Tibial artery (tissue), 4 donors: ENCODE results near the gene CSF3R.

Source experiments
- DNase-seq, 2 donors: peaks; one replicate each; pipeline ENCODE4 v3.0.0-alpha.2; 2019
- H3K27ac ChIP-seq, 2 donors: fragments of 200-600 bp; sonication (generic) in 1 of 2; 1 replicate in 1 of 2; 2 replicates in 1 of 2; pipeline ENCODE4 v1.5.1; 2018 to 2019; ENCODE audit warnings: mild to moderate bottlenecking in 1 of 2
- H3K27me3 ChIP-seq, 2 donors: fragments of 200-600 bp; sonication (generic) in 1 of 2; one replicate each; pipeline versions ENCODE4 v1.5.1 to v1.6.0; 2016 to 2019
- H3K36me3 ChIP-seq, 3 donors: fragments of 200-600 bp; sonication (generic) in 2 of 3; one replicate each; pipeline ENCODE4 v1.5.1; 2016 to 2019; ENCODE audit warnings: mild to moderate bottlenecking in 2 of 3
- H3K4me1 ChIP-seq, 4 donors: fragments of 200-600 bp; sonication (generic) in 2 of 4; 1 replicate in 3 of 4; 2 replicates in 1 of 4; pipeline ENCODE4 v1.5.1; 2016 to 2019
- H3K4me3 ChIP-seq, 2 donors: fragments of 200-600 bp; sonication (generic) in 1 of 2; 1 replicate in 1 of 2; 2 replicates in 1 of 2; pipeline ENCODE4 v1.5.1; 2018 to 2019; ENCODE audit warnings: mild to moderate bottlenecking in 2 of 2
- H3K9me3 ChIP-seq, 3 donors: fragments of 200-600 bp; sonication (generic) in 1 of 3; one replicate each; pipeline ENCODE4 v1.5.1; 2016 to 2019
- CTCF ChIP-seq, 2 experiments: fragments of 200-600 bp in 1 of 2; fragments of 450-650 bp in 1 of 2; IDR thresholded peaks; one replicate each; pipeline ENCODE4 v1.5.1; 2017 to 2019; ENCODE audit warnings: antibody characterized with exemption in 2 of 2, mild to moderate bottlenecking in 1 of 2, moderate library complexity in 1 of 2
- intact Hi-C: fragments of 100-400 bp; cut with DNase I; formaldehyde crosslinking; loops from one replicate; pipeline ENCODE4 v1.15.0; 2023; ENCODE audit warnings: low total_unique reads

Gene CSF3R

GRCh38 chr1:36469163-36469562 is 13.6 kb downstream of the CSF3R start:
- no peak for TF ChIP-seq CTCF (IDR thresholded peaks at IDR 0.05)
- H3K4me1 ChIP-seq, result peaks cover 0 to 5% (median 0%) of the 10 kb centered on the region in 4 donors
- no peak overlapping the region for H3K4me3 ChIP-seq
- H3K27me3 ChIP-seq, result no peaks in the 10 kb centered on the region
- H3K27ac ChIP-seq, result no peak overlapping the region
- DNase-seq, result no peak
- no peaks in the 10 kb centered on the region for H3K36me3 ChIP-seq
- intact Hi-C loops, result no loop called here
- H3K9me3 ChIP-seq, result no peaks in the 10 kb centered on the region

GRCh38 chr1:36467700-36468455 is 14.8 kb downstream of the CSF3R start:
- H3K4me1 ChIP-seq, result peaks cover 0 to 15% (median 9%) of the 10 kb centered on the region in 4 donors
- no peak overlapping the region for H3K4me3 ChIP-seq
- no peak for TF ChIP-seq CTCF (IDR thresholded peaks at IDR 0.05)
- H3K27me3 ChIP-seq, result no peaks in the 10 kb centered on the region
- intact Hi-C loops, result no loop called here
- no peak for DNase-seq
- H3K27ac ChIP-seq, result no peak overlapping the region
- no peaks in the 10 kb centered on the region for H3K36me3 ChIP-seq
- H3K9me3 ChIP-seq, result no peaks in the 10 kb centered on the region

- no peaks in the 10 kb centered on the region for H3K9me3 ChIP-seq
- intact Hi-C loops, result no loop called here
- TF ChIP-seq CTCF (IDR thresholded peaks at IDR 0.05), result no peak
- no peak for DNase-seq
- H3K27me3 ChIP-seq, result no peaks in the 10 kb centered on the region
- no peak overlapping the region for H3K27ac ChIP-seq
- no peak overlapping the region for H3K4me3 ChIP-seq
- H3K4me1 ChIP-seq, result peaks cover 0 to 20% (median 14%) of the 10 kb centered on the region in 4 donors
- peaks cover 0 to 4% (median 0%) of the 10 kb centered on the region in 3 donors for H3K36me3 ChIP-seq
Observed at GRCh38 chr1:36467027-36467410, 15.7 kb downstream of the CSF3R start.

GRCh38 chr1:36466370-36467026 is 16.2 kb downstream of the CSF3R start:
- H3K27ac ChIP-seq, result no peak overlapping the region
- no peaks in the 10 kb centered on the region for H3K9me3 ChIP-seq
- peaks cover 0 to 8% (median under 1%) of the 10 kb centered on the region in 3 donors for H3K36me3 ChIP-seq
- peaks cover 0 to 20% (median 14%) of the 10 kb centered on the region in 4 donors for H3K4me1 ChIP-seq
- H3K4me3 ChIP-seq, result no peak overlapping the region
- intact Hi-C loops, result no loop called here
- no peaks in the 10 kb centered on the region for H3K27me3 ChIP-seq
- DNase-seq, result no peak
- TF ChIP-seq CTCF (IDR thresholded peaks at IDR 0.05), result no peak

- Histone ChIP-seq H3K9me3 (no peaks in the 10 kb centered on the region), H3K27ac (no peak overlapping the region), H3K36me3 (peaks cover 5 to 15% (median 7%) of the 10 kb centered on the region in 3 donors), H3K4me3 (no peak overlapping the region), H3K27me3 (no peaks in the 10 kb centered on the region), H3K4me1 (peaks cover 0 to 20% (median 14%) of the 10 kb centered on the region in 4 donors)
- TF ChIP-seq CTCF (IDR thresholded peaks at IDR 0.05), result no peak
- DNase-seq, result no peak
- intact Hi-C loops, result no loop called here
Observed at GRCh38 chr1:36465731-36466369, 16.9 kb downstream of the CSF3R start.
